Panc1 (cell line): ENCODE measurements around the gene ADAT3. TPM values are rescaled to one million over a fixed set of nuclear protein-coding genes. Genes with fewer than 3 reads are reported as not detected.

Experiments
- ATAC-seq: fragments of 200-7000 bp; cut with Tn5 transposase; 2 replicates; pipeline ENCODE4 v1.9.1; 2020; ENCODE audit warnings: mild to moderate bottlenecking, moderate library complexity
- BruUV-seq: library from RNA; stranded (reverse); fragments of 400-500 nt; replicated peaks from 2 replicates; lab custom pipeline; 2021; lab: Mats Ljungman, UMichigan
- CTCF ChIA-PET: fragments of 300-600 bp; sonication (Branson Sonifier 250); formaldehyde crosslinking; loops from one replicate; lab custom pipeline; 2022; ENCODE audit warnings: antibody characterized with exemption; lab: Charles Lee
- POLR2A ChIA-PET: fragments of 300-600 bp; sonication (Branson Sonifier 250); formaldehyde crosslinking; loops from one replicate; lab custom pipeline; 2022; ENCODE audit warnings: antibody characterized with exemption; lab: Charles Lee
- DNase-seq: peaks from one replicate; pipeline ENCODE4 v3.0.0-alpha.2; 2010; ENCODE audit warnings: low read depth, low spot score
- H3K27ac ChIP-seq: 2 replicates; pipeline ENCODE4 v1.5.1; 2011; ENCODE audit warnings: mild to moderate bottlenecking, low read length, inconsistent platforms
- H3K27me3 ChIP-seq: fragments of 200-500 bp; sonication (Bioruptor generic); 2 replicates; pipeline ENCODE4 v1.6.0; 2014; ENCODE audit warnings: low read length, inconsistent platforms; ENCODE audit not compliant: control insufficient read depth, insufficient read depth
- H3K36me3 ChIP-seq: fragments of 200-500 bp; sonication (Bioruptor generic); 2 replicates; pipeline ENCODE4 v1.5.1; 2014; ENCODE audit warnings: inconsistent platforms, mild to moderate bottlenecking, low read length, moderate library complexity; ENCODE audit not compliant: control insufficient read depth, insufficient read depth
- H3K4me1 ChIP-seq: 2 replicates; pipeline ENCODE4 v1.5.1; 2011; ENCODE audit warnings: inconsistent platforms, mild to moderate bottlenecking, low read length, moderate library complexity; ENCODE audit not compliant: control insufficient read depth, insufficient read depth
- H3K4me3 ChIP-seq, 2 experiments: 2 replicates each; pipeline ENCODE4 v1.5.1; 2011 to 2012; ENCODE audit warnings: low read depth in 2 of 2, low read length in 2 of 2, mild to moderate bottlenecking in 2 of 2, inconsistent platforms in 1 of 2, moderate library complexity in 1 of 2
- H3K9me3 ChIP-seq: fragments of 200-500 bp; sonication (Bioruptor generic); 2 replicates; pipeline ENCODE4 v1.5.1; 2014; ENCODE audit warnings: low read depth, mild to moderate bottlenecking, inconsistent platforms, low read length, moderate library complexity; ENCODE audit not compliant: control insufficient read depth, insufficient read depth
- POLR2AphosphoS5 ChIP-seq: IDR thresholded peaks from 2 replicates; pipeline ENCODE4 v1.6.1; 2012; ENCODE audit warnings: mild to moderate bottlenecking, low read depth, low read length, moderate library complexity
- SIN3A ChIP-seq: IDR thresholded peaks from 2 replicates; pipeline ENCODE4 v1.6.1; 2012; ENCODE audit warnings: low read depth, mild to moderate bottlenecking, low read length, moderate library complexity, borderline replicate concordance; ENCODE audit not compliant: insufficient read depth
- TCF7L2 ChIP-seq: IDR thresholded peaks from 2 replicates; pipeline ENCODE4 v1.6.1; 2011; ENCODE audit warnings: mild to moderate bottlenecking, low read depth, low read length, inconsistent platforms
- in situ Hi-C: cut with HindIII; loops from 2 replicates; pipeline ENCODE4 v1.10.0; 2016; ENCODE audit warnings: low sequenced_read_pairs, low pct_unique_long_range_greater_than_20kb
- intact Hi-C: fragments of 100-400 bp; cut with micrococcal nuclease; formaldehyde crosslinking; loops from one replicate; pipeline ENCODE4 v1.10.0; 2022; ENCODE audit not compliant: unreplicated experiment
- total RNA-seq: library from RNA; stranded (reverse); gene quantifications from one replicate; pipeline ENCODE4 v1.2.1, GENCODE V29; 2021; ENCODE audit not compliant: unreplicated experiment
- TF ChIP-seq, protein P1 (sequence below): fragments of 450-650 bp; IDR thresholded peaks from 2 replicates; pipeline ENCODE4 v1.5.1; 2017; ENCODE audit warnings: mild to moderate bottlenecking
- TF ChIP-seq, protein P2 (sequence below), 2 experiments: IDR thresholded peaks; 2 replicates each; pipeline ENCODE4 v1.6.1; 2011 to 2012; ENCODE audit warnings: low read depth in 2 of 2, control low read depth in 1 of 2, low read length in 1 of 2, mild to moderate bottlenecking in 1 of 2, moderate library complexity in 1 of 2; ENCODE audit not compliant: insufficient read depth in 1 of 2

The ADAT3 gene
- total RNA-seq, 1 experiment from 2014 or later: 8.9 TPM

DNA sequence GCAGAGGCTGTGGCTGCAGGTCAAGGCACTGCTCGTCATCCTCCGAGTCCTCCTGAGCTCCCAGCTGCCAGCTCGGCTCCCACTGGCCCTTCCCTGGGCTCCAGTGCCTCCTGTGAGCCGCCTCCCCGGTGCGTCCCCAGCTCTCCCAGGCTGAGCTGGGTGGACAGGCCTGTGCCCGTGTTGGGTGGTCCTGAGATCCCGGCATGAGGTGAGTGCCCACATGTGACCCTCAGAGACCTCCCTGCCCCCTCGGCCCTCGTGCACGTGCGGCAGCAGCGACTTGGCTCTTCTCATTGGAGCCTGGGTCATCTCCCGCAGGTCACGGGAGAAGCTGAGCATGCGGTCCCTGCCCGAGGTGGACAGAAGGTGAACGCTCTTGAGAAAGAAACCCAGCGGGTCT is 15.4 kb downstream of the ADAT3 start:
- BruUV-seq: no TSS peak
- H3K36me3 ChIP-seq: no peaks in the 10 kb centered on the region; the same call in 1 of the 2 replicates
- H3K27me3 ChIP-seq: no peaks in the 10 kb centered on the region
- no peaks in the 10 kb centered on the region for H3K4me1 ChIP-seq
- no peak overlapping the region for H3K27ac ChIP-seq
- no peak overlapping the region for H3K4me3 ChIP-seq
- ATAC-seq (no peak), DNase-seq (no peak)
- in situ Hi-C loops (no loop called here), intact Hi-C loops (no loop called here)
- TF ChIP-seq, protein P1, sequence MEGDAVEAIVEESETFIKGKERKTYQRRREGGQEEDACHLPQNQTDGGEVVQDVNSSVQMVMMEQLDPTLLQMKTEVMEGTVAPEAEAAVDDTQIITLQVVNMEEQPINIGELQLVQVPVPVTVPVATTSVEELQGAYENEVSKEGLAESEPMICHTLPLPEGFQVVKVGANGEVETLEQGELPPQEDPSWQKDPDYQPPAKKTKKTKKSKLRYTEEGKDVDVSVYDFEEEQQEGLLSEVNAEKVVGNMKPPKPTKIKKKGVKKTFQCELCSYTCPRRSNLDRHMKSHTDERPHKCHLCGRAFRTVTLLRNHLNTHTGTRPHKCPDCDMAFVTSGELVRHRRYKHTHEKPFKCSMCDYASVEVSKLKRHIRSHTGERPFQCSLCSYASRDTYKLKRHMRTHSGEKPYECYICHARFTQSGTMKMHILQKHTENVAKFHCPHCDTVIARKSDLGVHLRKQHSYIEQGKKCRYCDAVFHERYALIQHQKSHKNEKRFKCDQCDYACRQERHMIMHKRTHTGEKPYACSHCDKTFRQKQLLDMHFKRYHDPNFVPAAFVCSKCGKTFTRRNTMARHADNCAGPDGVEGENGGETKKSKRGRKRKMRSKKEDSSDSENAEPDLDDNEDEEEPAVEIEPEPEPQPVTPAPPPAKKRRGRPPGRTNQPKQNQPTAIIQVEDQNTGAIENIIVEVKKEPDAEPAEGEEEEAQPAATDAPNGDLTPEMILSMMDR: no peak
- no peak for TF ChIP-seq TCF7L2
- TF ChIP-seq, protein P2, sequence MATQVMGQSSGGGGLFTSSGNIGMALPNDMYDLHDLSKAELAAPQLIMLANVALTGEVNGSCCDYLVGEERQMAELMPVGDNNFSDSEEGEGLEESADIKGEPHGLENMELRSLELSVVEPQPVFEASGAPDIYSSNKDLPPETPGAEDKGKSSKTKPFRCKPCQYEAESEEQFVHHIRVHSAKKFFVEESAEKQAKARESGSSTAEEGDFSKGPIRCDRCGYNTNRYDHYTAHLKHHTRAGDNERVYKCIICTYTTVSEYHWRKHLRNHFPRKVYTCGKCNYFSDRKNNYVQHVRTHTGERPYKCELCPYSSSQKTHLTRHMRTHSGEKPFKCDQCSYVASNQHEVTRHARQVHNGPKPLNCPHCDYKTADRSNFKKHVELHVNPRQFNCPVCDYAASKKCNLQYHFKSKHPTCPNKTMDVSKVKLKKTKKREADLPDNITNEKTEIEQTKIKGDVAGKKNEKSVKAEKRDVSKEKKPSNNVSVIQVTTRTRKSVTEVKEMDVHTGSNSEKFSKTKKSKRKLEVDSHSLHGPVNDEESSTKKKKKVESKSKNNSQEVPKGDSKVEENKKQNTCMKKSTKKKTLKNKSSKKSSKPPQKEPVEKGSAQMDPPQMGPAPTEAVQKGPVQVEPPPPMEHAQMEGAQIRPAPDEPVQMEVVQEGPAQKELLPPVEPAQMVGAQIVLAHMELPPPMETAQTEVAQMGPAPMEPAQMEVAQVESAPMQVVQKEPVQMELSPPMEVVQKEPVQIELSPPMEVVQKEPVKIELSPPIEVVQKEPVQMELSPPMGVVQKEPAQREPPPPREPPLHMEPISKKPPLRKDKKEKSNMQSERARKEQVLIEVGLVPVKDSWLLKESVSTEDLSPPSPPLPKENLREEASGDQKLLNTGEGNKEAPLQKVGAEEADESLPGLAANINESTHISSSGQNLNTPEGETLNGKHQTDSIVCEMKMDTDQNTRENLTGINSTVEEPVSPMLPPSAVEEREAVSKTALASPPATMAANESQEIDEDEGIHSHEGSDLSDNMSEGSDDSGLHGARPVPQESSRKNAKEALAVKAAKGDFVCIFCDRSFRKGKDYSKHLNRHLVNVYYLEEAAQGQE (IDR thresholded peaks at IDR 0.05; ENCODE audit: insufficient read depth in 1 of 2, low read depth in 2 of 2, low read length in 1 of 2): no peak
- no peak for TF ChIP-seq POLR2AphosphoS5
- no peak for TF ChIP-seq SIN3A
- CTCF ChIA-PET: no interaction called here
- POLR2A ChIA-PET: no interaction called here
- H3K9me3 ChIP-seq: no peaks in the 10 kb centered on the region

DNA sequence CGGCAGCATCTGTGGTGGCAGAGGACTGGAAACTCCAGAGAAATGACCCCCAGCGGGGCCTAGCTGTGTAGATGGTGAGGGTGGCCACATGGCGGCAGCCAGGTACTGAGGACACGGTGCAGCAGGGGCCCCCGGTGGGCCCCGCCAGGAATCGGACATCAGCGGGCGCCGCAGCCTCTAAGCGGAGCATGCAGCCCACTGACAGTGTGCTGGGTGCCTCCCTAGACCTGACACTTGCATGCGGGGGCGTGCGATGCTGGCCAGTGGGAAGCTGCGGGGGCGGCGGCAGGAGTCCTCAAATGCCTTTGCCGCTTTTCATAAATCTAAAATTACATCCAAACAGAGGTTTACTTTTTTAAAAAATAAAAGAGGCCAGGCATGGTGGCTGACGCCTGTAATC is 16.1 kb downstream of the ADAT3 start:
- no peaks in the 10 kb centered on the region for H3K27me3 ChIP-seq
- in situ Hi-C loops: no loop called here
- BruUV-seq: no TSS peak
- H3K4me1 ChIP-seq: no peaks in the 10 kb centered on the region
- no peak overlapping the region for H3K4me3 ChIP-seq
- intact Hi-C loops: no loop called here
- ATAC-seq (no peak), DNase-seq (no peak)
- H3K27ac ChIP-seq: no peak overlapping the region
- TF ChIP-seq, protein P2 (IDR thresholded peaks at IDR 0.05; ENCODE audit: insufficient read depth in 1 of 2, low read depth in 2 of 2, low read length in 1 of 2): no peak
- TF ChIP-seq SIN3A (no peak), POLR2AphosphoS5 (no peak), TCF7L2 (no peak)
- TF ChIP-seq, protein P1: no peak
- no peaks in the 10 kb centered on the region for H3K9me3 ChIP-seq
- CTCF ChIA-PET: no interaction called here
- POLR2A ChIA-PET: no interaction called here
- no peaks in the 10 kb centered on the region; the same call in 1 of the 2 replicates for H3K36me3 ChIP-seq
